Keratinocyte (primary cell): ENCODE measurements around the gene BCAR3. TPM values are rescaled to one million over a fixed set of nuclear protein-coding genes. Genes with fewer than 3 reads are reported as not detected.
A peak's percentile ranks its signal among the peaks of the same experiment; 100 is the strongest.

Source experiments
- DNase-seq: peaks from one replicate; pipeline ENCODE4 v3.0.0-alpha.2; 2011; ENCODE audit warnings: low read depth, missing footprints, low spot score
- FAIRE-seq: peaks from 2 replicates; lab custom pipeline; 2011; peaks lifted over from hg19 to GRCh38; lab: Jason Lieb, UNC
- H2AFZ ChIP-seq: 2 replicates; pipeline ENCODE4 v1.6.0; 2012; ENCODE audit warnings: low read length, control low read depth, inconsistent platforms; ENCODE audit not compliant: control insufficient read depth
- H3K27ac ChIP-seq: 2 replicates; pipeline ENCODE4 v1.5.1; 2011; ENCODE audit warnings: low read length; ENCODE audit not compliant: control insufficient read depth, insufficient read depth
- H3K27me3 ChIP-seq: 3 replicates; pipeline ENCODE4 v1.6.0; 2011; ENCODE audit warnings: low read length; ENCODE audit not compliant: control insufficient read depth, insufficient read depth; ENCODE audit errors: extremely low read depth
- H3K36me3 ChIP-seq, 2 experiments: 2 replicates in 1 of 2; 3 replicates in 1 of 2; pipeline ENCODE4 v1.5.1; 2011; ENCODE audit warnings: low read length in 2 of 2, mild to moderate bottlenecking in 1 of 2; ENCODE audit not compliant: control insufficient read depth in 2 of 2, insufficient read depth in 2 of 2; ENCODE audit errors: extremely low read depth in 1 of 2
- H3K4me1 ChIP-seq: 3 replicates; pipeline ENCODE4 v1.5.1; 2011; ENCODE audit warnings: low read length; ENCODE audit not compliant: control insufficient read depth, insufficient read depth; ENCODE audit errors: extremely low read depth
- H3K4me2 ChIP-seq: 3 replicates; pipeline ENCODE4 v1.6.0; 2011; ENCODE audit warnings: low read depth, low read length; ENCODE audit not compliant: control insufficient read depth, insufficient read depth; ENCODE audit errors: extremely low read depth
- H3K4me3 ChIP-seq, 3 experiments: fragments of 200-600 bp in 1 of 3; sonication (generic) in 1 of 3; 2 replicates in 2 of 3; 3 replicates in 1 of 3; pipeline ENCODE4 v1.5.1; 2011 to 2016; ENCODE audit warnings: low read length in 3 of 3, mild to moderate bottlenecking in 3 of 3, control low read depth in 2 of 3, inconsistent platforms in 1 of 3, low read depth in 1 of 3, mixed read lengths in 1 of 3, mixed run types in 1 of 3, moderate library complexity in 1 of 3; ENCODE audit not compliant: control insufficient read depth in 2 of 3, insufficient read depth in 2 of 3; ENCODE audit errors: extremely low read depth in 1 of 3
- H3K79me2 ChIP-seq: 2 replicates; pipeline ENCODE4 v1.6.0; 2012; ENCODE audit warnings: low read length; ENCODE audit not compliant: control insufficient read depth, insufficient read depth
- H3K9ac ChIP-seq: 3 replicates; pipeline ENCODE4 v1.6.0; 2011; ENCODE audit warnings: low read length; ENCODE audit not compliant: control insufficient read depth, insufficient read depth; ENCODE audit errors: extremely low read depth
- H3K9me1 ChIP-seq: 3 replicates; pipeline ENCODE4 v1.6.0; 2011; ENCODE audit warnings: low read length; ENCODE audit not compliant: control insufficient read depth, insufficient read depth; ENCODE audit errors: extremely low read depth
- H3K9me3 ChIP-seq: 2 replicates; pipeline ENCODE4 v1.5.1; 2012; ENCODE audit warnings: low read depth, low read length; ENCODE audit not compliant: control insufficient read depth
- H4K20me1 ChIP-seq: 3 replicates; pipeline ENCODE4 v1.6.0; 2011; ENCODE audit warnings: low read length; ENCODE audit not compliant: control insufficient read depth, insufficient read depth; ENCODE audit errors: extremely low read depth
- EZH2 ChIP-seq: IDR thresholded peaks from one replicate; pipeline ENCODE4 v1.6.1; 2012; ENCODE audit warnings: inconsistent platforms, mild to moderate bottlenecking, low read length, moderate library complexity
- dilution Hi-C: fragments of 300-500 bp; cut with MboI; formaldehyde crosslinking; loops from one replicate; pipeline ENCODE4 v1.7.0; 2020; ENCODE audit warnings: low sequenced_read_pairs; ENCODE audit not compliant: extremely low pct_ligation_motif_present
- polyA plus RNA-seq, 5 experiments: library from polyadenylated mRNA; depleted of rRNA in 3 of 5; stranded (reverse) in 3 of 5; stranded (forward) in 1 of 5; unstranded in 1 of 5; fragments of >200 nt; gene quantifications; 1 replicate in 1 of 5; 2 replicates in 3 of 5; 3 replicates in 1 of 5; pipeline versions ENCODE4 v1.2.1 to v1.2.3, GENCODE V29; 2011 to 2012; ENCODE audit warnings: missing spikeins in 2 of 5, low read depth in 1 of 5, low replicate concordance in 1 of 5
- TF ChIP-seq, protein P1 (sequence below), 3 experiments: IDR thresholded peaks in 1 of 3; conservative IDR thresholded peaks in 1 of 3; optimal IDR thresholded peaks in 1 of 3; 2 replicates in 2 of 3; 3 replicates in 1 of 3; pipeline versions ENCODE3 to v1.5.1; 2011; ENCODE audit warnings: low read length in 3 of 3, mild to moderate bottlenecking in 3 of 3, moderate library complexity in 2 of 3, control low read depth in 1 of 3, inconsistent platforms in 1 of 3; ENCODE audit not compliant: insufficient read depth in 2 of 3; ENCODE audit errors: extremely low read depth in 1 of 3

BCAR3 gene
- polyA plus RNA-seq, 1 donor (not counting 4 experiments of a cell fraction or from before 2014, with no cell fraction given), result 77.2 TPM

DNA sequence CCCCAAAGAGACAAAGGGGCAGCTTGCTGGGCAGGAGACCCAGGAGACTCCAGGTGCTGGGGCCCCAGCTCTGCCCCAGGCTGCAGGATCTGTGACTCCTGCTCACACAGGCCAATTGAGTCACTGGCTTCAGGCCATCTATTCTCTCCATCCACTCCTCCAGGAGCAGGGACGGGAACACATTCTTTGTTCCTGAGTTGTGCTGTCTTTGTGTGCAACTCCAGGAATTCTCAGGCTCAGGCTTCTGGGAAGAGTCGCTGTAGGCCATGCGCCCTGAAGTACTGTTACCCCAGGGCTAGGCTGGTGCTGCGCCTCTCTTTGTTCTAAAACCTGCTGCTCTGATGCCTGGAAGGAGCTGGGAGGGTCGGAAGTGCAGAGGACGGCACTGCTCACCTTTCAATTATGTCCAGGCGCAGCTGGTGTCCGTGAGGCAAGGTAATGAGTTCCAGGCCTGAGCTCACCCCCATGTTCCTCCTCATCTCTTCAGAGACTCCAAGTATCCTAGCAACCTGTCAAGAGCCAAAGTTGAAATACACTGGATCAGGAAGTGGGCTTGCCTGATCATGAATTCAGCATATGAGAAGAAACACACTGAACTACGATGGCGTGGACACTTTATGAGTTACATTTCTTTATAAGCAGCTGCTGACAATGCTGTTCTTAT lies 105.9 kb downstream of the BCAR3 start:
- Histone ChIP-seq H3K4me1 (no peaks in the 10 kb centered on the region), H3K79me2 (peaks cover 66% of the 10 kb centered on the region), H3K4me2 (no peak overlapping the region), H3K27me3 (no peaks in the 10 kb centered on the region), H3K36me3 (peaks cover 43 to 88% of the 10 kb centered on the region in 2 experiments), H3K9ac (no peak overlapping the region), H3K4me3 (no peak overlapping the region), H3K9me1 (no peaks in the 10 kb centered on the region), H2AFZ (no peak overlapping the region), H4K20me1 (peaks cover 35% of the 10 kb centered on the region), H3K9me3 (no peaks in the 10 kb centered on the region), H3K27ac (no peak overlapping the region)
- FAIRE-seq, result peak; percentile 23
- no peak for DNase-seq
- TF ChIP-seq EZH2, result no peak
- TF ChIP-seq, protein P1, sequence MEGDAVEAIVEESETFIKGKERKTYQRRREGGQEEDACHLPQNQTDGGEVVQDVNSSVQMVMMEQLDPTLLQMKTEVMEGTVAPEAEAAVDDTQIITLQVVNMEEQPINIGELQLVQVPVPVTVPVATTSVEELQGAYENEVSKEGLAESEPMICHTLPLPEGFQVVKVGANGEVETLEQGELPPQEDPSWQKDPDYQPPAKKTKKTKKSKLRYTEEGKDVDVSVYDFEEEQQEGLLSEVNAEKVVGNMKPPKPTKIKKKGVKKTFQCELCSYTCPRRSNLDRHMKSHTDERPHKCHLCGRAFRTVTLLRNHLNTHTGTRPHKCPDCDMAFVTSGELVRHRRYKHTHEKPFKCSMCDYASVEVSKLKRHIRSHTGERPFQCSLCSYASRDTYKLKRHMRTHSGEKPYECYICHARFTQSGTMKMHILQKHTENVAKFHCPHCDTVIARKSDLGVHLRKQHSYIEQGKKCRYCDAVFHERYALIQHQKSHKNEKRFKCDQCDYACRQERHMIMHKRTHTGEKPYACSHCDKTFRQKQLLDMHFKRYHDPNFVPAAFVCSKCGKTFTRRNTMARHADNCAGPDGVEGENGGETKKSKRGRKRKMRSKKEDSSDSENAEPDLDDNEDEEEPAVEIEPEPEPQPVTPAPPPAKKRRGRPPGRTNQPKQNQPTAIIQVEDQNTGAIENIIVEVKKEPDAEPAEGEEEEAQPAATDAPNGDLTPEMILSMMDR (optimal IDR thresholded peaks at IDR 0.05 in 1 of 3, IDR thresholded peaks at IDR 0.05 in 1 of 3, conservative IDR thresholded peaks at IDR 0.05 in 1 of 3; ENCODE audit: extremely low read depth in 1 of 3, insufficient read depth in 2 of 3, low read length in 3 of 3), result no peak
- dilution Hi-C loops, result no loop called here

DNA sequence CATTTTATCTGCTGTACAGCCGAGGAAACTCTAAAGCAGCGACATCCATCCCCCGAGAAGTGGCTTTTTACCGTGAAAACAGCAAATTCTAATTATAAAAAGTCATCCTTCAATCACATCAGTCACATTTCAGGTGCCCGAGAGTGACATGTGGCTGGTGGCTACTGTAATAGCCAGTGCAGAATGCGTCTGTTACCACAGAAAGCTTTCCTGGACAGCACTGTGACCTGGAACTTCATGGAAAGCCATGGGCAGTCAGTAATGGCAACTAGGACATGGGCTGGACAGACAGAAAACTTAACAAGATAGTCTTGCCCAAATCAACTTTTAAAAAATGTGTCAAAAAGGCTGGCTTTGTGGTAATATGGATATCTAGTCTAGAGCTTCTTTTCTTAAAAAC lies 106.6 kb downstream of the BCAR3 start:
- Histone ChIP-seq H3K4me3 (no peak overlapping the region), H3K9me1 (no peaks in the 10 kb centered on the region), H3K4me2 (no peak overlapping the region), H4K20me1 (peaks cover 36% of the 10 kb centered on the region), H3K9me3 (no peaks in the 10 kb centered on the region), H3K79me2 (peaks cover 62% of the 10 kb centered on the region), H3K36me3 (peaks cover 49 to 82% of the 10 kb centered on the region in 2 experiments), H3K27me3 (no peaks in the 10 kb centered on the region), H3K27ac (no peak overlapping the region), H3K9ac (no peak overlapping the region), H2AFZ (no peak overlapping the region), H3K4me1 (no peaks in the 10 kb centered on the region)
- dilution Hi-C loops, result no loop called here
- no peak for TF ChIP-seq EZH2
- TF ChIP-seq, protein P1 (optimal IDR thresholded peaks at IDR 0.05 in 1 of 3, IDR thresholded peaks at IDR 0.05 in 1 of 3, conservative IDR thresholded peaks at IDR 0.05 in 1 of 3; ENCODE audit: extremely low read depth in 1 of 3, insufficient read depth in 2 of 3, low read length in 3 of 3), result no peak
- DNase-seq (no peak), FAIRE-seq (no peak)
